ENCODE results near the gene BIRC7.
A peak's percentile ranks its signal among the peaks of the same experiment; 100 is the strongest.
"Not testable (repeated sequence)": the region's sequence is repeated elsewhere in the genome, so short reads cannot be mapped to it uniquely, and the experiment has no call there.

Gene BIRC7

GRCh38 chr20:63208346-63208909 lies 27.3 kb upstream of the BIRC7 start:
- no peak for DNase-seq

GRCh38 chr20:63210011-63210605 lies 25.6 kb upstream of the BIRC7 start:
- no peak for DNase-seq

- DNase-seq, result no peak
Observed at GRCh38 chr20:63212393-63212730, 23.3 kb upstream of the BIRC7 start.

DNA sequence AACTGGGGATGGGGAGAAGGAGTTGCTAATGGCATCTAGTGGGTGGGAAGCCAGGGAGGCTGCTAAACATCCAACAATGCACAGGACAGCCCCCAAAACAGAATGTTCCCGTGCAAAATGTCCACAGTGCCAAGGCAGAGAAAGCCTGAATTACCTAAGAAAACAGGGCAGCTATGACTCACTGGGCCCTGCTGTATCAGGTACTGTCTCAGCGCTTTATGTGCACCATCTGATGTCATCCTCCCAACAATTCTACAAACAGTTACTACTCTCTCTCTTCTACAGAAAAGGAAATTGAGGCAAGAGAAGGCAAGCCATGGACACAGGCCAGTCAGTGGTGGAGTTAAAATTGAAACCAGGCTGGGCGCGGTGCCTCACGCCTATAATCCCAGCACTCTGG lies 22.9 kb upstream of the BIRC7 start:
- DNase-seq, result no peak

DNA sequence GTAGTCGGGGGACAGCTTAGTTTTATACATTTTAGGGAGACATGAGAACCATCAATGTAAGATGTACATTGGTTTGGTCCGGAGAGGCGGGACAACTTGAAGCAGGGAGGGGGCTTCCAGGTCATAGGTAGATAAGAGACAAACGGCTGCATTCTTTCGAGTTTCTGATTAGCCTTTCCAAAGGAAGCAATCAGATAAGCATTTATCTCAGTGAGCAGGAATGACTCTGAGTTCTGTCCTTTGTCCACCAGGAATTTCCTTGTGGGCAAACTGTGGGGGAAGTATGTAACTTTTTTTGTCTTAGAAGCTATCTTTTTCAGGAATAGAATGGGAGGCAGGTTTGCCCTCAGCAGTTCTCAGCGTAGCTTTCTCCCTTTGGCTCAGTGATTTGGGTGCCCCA lies 21.2 kb upstream of the BIRC7 start:
- no peak for DNase-seq

DNA sequence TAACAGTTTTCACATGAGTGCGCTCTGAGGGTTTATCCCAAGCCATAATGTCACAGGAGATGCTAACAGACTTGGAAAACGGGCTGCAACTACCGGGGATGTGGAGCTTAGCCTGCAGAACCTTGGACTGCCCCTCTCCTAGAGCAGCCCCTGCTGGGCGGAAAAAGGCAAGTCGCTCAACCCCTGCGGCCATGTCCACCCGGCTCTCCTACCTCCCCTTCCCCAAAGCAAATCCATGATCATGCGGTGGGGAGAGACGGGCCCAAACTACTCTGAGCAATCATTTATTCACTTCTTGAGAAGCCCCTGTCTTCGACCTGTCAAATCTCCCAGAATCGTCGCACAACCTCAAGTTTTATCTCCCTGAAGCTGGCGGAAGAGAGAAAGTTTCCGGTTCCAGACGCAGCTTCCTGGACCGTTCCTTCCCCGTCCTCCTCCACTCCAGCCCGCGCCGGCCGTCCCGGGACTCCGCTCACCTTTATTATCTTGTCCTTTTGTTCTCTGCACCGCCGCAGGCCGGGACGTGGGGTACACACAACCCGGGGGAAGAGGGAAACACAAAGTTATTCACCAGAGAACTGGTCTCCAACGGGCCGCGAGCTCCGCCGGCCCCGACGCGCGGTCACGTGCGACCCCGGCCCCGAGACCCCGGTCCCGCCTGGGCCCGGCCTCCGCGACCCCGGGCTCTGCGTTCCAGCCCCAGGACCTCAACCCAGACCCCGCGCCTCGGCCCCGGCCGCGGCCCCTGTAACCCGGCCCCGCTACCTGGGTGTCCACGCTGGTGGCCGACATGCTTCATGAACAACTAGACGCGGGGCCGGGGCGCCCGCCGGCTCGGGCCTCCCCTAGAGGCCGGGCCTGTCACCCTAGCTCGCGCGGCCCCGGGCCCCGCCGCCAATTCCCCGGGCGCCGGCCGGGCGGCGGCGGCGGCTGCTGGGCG lies 20.3 kb upstream of the BIRC7 start:
- peak; percentile 31 for DNase-seq

- DNase-seq, result peak; percentile 92
Observed at GRCh38 chr20:63216041-63216848, 19.5 kb upstream of the BIRC7 start, which contains the start of gene YTHDF1. YTHDF1 (minus strand) TSS chr20:63216131; CDS start chr20:63215892, 239 bp downstream.

DNA sequence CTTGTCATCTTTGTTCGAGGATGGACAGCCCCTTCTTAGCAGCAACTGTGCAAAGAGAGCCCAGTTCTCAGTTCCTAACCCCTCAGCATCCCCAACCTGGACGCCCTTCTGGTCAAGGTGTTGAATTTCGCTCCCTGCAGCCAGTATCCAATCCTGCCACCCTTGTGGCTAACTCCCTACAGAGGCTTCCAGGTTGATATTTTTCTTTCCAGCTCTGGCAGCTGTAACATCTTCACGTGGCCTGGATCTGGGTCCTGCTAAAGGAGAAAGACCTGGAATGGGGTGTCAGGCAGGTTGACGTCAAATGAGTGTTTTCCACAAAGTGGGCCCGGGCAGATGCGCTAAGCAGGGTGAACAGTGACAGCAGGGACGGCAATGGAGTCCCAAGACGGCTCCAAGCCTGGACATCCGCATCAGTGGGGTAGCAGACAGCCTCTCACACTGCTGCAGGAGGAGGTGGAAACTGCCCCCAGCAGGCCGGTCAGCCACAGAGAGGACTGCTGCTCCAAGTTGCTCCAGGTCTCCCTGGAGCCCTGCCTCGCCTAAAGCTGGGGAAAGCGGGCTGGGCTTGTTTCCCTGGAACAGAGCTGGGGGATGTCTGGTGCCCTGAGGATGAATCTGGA lies 18.7 kb upstream of the BIRC7 start:
- no peak for DNase-seq

DNA sequence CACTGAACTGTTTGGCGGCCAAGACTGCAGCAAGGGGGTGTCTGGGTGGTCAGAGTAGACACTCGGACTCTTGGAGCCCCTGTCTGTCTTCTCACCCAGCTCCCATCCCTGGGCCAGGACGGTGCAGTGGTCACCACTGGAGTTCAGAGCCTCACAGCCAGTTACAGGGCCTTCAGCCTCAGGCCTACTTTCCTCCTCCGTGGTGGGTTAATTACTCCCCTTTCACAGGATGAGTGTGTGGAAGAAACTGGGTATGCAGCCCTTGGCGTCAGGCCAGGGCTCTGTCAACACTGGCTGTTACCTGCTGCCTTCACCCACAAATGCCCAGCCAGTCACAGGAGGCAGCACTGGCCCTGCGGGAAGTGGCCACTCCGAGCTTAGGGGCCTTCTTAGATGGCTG lies 18.0 kb upstream of the BIRC7 start:
- DNase-seq, result no peak

DNA sequence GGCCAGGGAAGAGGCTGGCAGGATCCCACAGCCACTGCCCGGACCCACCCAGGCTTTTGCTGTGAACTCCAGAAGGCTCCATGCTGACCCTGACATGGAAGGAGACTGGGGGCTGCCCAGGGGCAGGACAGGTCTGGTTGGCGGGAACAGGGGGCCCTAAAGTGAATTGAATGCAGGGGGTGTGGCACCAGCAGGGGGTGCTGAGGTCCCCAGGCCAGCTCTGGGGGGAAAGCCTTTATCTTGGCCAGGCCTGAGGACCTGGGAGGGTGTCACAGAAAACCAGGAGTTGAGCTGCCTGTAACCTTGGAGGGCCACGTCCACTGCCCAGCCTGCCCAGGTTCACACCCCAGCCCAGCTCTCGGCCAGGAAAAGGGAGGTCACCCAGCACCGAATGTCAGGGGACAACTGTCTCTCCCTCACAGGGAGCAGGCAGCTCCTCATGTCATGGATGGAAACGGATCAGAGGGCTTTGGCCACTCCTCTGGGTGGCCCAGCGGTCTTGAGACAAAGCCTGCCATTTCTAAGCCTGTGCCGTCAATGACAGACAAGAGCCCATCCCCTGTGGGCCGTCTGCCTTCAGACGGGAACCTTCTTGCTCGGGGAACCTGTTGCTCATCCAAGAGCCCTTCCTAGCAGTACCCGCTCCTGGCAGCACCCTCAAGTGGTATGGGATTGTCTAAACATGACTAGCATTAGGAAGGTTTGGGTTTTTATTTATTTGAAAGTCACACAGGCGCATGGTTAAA lies 16.8 kb upstream of the BIRC7 start:
- DNase-seq, result no peak

DNA sequence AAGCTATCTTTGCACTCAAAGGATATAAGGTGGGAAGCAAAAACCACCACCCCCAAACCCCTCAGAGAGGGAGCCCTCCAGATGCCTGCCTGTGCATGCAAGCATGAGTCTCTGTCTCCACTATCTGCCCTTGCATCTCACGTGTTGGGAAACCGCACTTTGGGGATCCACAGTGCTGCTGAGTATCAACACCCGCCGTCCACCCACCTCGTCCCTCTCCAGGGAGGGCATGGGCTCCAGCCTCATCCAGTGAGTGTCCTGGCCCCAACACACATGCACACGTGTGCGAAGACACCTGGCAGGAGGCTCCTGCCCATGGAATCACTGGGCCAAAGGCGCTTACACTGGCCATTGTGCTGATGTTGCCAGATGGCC lies 16.3 kb upstream of the BIRC7 start:
- no peak for DNase-seq

DNA sequence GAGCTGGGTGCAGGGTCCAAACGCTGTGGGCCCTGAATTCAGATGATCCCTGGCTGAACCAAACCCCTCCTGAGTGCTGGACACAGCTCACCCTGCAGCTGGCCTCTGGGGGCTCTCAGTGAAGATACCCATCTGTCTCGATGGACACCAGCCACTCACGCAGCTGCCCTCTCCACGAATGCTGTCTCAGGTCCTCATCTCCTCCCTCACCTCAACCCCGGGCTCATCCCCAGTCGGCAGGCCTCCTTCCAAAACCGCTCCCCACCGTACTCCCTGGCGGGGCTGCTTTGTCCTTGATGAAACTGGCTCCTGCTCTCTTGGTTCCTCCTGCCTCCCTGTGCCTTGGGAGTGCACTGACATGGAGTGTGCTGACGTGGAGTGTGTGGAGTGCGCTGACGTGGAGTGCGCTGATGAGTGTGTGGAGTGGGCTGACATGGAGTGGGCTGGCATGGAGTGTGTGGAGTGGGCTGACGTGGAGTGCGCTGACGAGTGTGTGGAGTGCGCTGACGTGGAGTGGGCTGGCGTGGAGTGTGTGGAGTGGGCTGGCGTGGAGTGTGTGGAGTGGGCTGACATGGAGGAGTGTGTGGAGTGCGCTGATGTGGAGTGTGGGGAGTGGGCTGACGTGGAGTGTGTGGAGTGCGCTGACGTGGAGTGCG lies 15.7 kb upstream of the BIRC7 start:
- DNase-seq, result no peak

- DNase-seq, result no peak
Observed at GRCh38 chr20:63220696-63221399, 14.9 kb upstream of the BIRC7 start.

DNA sequence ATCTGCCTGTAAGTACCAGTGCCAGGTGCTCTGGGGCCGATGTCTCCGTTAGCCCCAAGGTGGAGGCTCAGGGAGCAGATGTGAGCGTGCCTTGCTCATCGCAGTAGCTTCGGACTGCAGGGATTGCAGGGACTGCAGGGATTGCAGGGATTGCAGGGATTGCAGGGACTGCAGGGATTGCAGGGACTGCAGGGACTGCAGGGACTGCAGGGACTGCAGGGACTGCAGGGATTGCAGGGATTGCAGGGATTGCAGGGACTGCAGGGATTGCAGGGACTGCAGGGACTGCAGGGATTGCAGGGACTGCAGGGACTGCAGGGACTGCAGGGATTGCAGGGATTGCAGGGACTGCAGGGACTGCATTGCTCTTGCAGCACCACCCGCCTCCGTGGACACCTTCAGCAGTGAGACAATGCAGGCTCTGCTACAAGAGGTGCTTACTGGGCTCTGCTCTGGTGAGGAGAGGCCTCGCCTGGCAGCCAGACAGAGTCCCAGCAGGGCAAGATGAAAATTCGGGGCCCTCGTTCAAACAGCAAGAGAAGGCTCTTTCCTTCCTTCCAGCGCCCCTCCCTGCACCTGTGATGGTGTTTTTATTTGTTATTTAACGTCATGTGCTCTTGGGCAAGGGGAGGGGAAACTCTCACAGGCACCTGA lies 14.2 kb upstream of the BIRC7 start:
- DNase-seq, result not testable (repeated sequence)

DNA sequence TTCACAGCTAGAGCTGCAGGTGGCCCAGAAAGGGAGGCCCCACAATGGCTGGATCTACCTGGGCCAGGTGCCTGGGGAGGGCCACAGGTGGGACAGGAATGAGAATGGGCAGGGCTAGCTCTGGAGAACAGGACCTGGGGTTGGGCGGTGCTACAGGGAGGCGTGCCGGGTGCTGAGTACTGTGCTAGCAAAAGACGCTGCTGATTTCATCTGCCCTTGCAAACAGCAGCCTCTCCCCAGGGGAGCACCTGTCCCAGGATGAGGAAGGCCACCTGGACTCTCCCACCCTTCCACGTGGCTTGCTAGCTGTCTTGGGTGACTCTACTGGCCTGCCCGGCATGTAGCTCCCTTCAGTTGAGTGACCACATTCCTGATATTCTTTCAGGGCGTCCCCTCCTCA lies 13.2 kb upstream of the BIRC7 start:
- DNase-seq, result no peak

- peak; percentile 17 for DNase-seq
Observed at GRCh38 chr20:63223121-63223825, 12.4 kb upstream of the BIRC7 start.

- DNase-seq, result no peak
Observed at GRCh38 chr20:63223826-63224207, 11.9 kb upstream of the BIRC7 start.

- DNase-seq, result peak; percentile 50
Observed at GRCh38 chr20:63224412-63225081, 11.2 kb upstream of the BIRC7 start.

- DNase-seq, result no peak
Observed at GRCh38 chr20:63225082-63225454, 10.6 kb upstream of the BIRC7 start.
